Gastrocnemius medialis (tissue), 4 donors: ENCODE results near the gene TMUB1.

Source experiments
- CTCF ChIP-seq, 5 experiments: fragments of 450-650 bp in 3 of 5; fragments of 200-600 bp in 2 of 5; sonication (generic) in 2 of 5; IDR thresholded peaks in 4 of 5; conservative IDR thresholded peaks in 1 of 5; 1 replicate in 4 of 5; 2 replicates in 1 of 5; pipeline ENCODE4 v1.5.1; 2016 to 2019; ENCODE audit warnings: antibody characterized with exemption in 5 of 5, mild to moderate bottlenecking in 3 of 5, moderate library complexity in 3 of 5
- POLR2A ChIP-seq, 2 donors: fragments of 450-650 bp; IDR thresholded peaks; one replicate each; pipeline ENCODE4 v1.6.1; 2017; ENCODE audit warnings: antibody characterized with exemption in 2 of 2, mild to moderate bottlenecking in 2 of 2, moderate library complexity in 2 of 2

GRCh38 chr7:151056666-151057505 lies 26.4 kb downstream of the TMUB1 start:
- no peak for TF ChIP-seq CTCF (IDR thresholded peaks at IDR 0.05 in 4 of 5, conservative IDR thresholded peaks at IDR 0.05 in 1 of 5)
- TF ChIP-seq POLR2A (IDR thresholded peaks at IDR 0.05): no peak
